H1 (cell line): ENCODE results near the gene ALKBH3.

Source experiments
- CREB1 ChIP-seq: IDR thresholded peaks from 2 replicates; pipeline ENCODE4 v1.6.1; 2012; ENCODE audit warnings: inconsistent platforms
- CTCF ChIP-seq, 3 experiments: IDR thresholded peaks; 1 replicate in 2 of 3; 2 replicates in 1 of 3; pipeline versions ENCODE4 v1.5.1 to v1.6.1; 2011; ENCODE audit warnings: low read length in 3 of 3, mild to moderate bottlenecking in 3 of 3, inconsistent platforms in 2 of 3, low read depth in 1 of 3, moderate library complexity in 1 of 3; ENCODE audit not compliant: insufficient read depth in 1 of 3; ENCODE audit errors: control extremely low read depth in 1 of 3
- EP300 ChIP-seq, 2 experiments: IDR thresholded peaks; 1 replicate in 1 of 2; 2 replicates in 1 of 2; pipeline ENCODE4 v1.6.1; 2011 to 2012; ENCODE audit warnings: low read depth in 2 of 2, low read length in 2 of 2, mild to moderate bottlenecking in 2 of 2, borderline replicate concordance in 1 of 2, inconsistent platforms in 1 of 2, moderate library complexity in 1 of 2
- GABPA ChIP-seq: IDR thresholded peaks from 2 replicates; pipeline ENCODE4 v1.6.1; 2011; ENCODE audit warnings: mild to moderate bottlenecking, low read length, moderate library complexity, borderline replicate concordance; ENCODE audit not compliant: insufficient read depth
- MAX ChIP-seq: IDR thresholded peaks from 2 replicates; pipeline ENCODE4 v1.6.1; 2012; ENCODE audit warnings: inconsistent platforms
- NRF1 ChIP-seq: IDR thresholded peaks from 2 replicates; pipeline ENCODE4 v1.6.1; 2011; ENCODE audit warnings: mild to moderate bottlenecking, low read depth, low read length, improper control_type of control experiment
- PHF8 ChIP-seq: fragments of 200-600 bp; sonication (generic); conservative IDR thresholded peaks from 2 replicates; pipeline ENCODE4 v1.7.1; 2012; ENCODE audit warnings: low read depth, mild to moderate bottlenecking, inconsistent platforms, low read length, moderate library complexity
- POLR2A ChIP-seq, 2 experiments: IDR thresholded peaks; 1 replicate in 1 of 2; 2 replicates in 1 of 2; pipeline ENCODE4 v1.6.1; 2011; ENCODE audit warnings: low read depth in 2 of 2, low read length in 2 of 2, mild to moderate bottlenecking in 2 of 2; ENCODE audit errors: control extremely low read depth in 1 of 2
- POLR2AphosphoS5 ChIP-seq: IDR thresholded peaks from 2 replicates; pipeline ENCODE4 v1.6.1; 2011; ENCODE audit warnings: low read depth, low read length
- RFX5 ChIP-seq: IDR thresholded peaks from 2 replicates; pipeline ENCODE4 v1.6.1; 2011; ENCODE audit warnings: low read depth, low read length, improper control_type of control experiment, borderline replicate concordance
- SP1 ChIP-seq: IDR thresholded peaks from 2 replicates; pipeline ENCODE4 v1.6.1; 2011; ENCODE audit warnings: low read depth, low read length
- TAF1 ChIP-seq: IDR thresholded peaks from 2 replicates; pipeline ENCODE4 v1.6.1; 2011; ENCODE audit warnings: mild to moderate bottlenecking, low read depth, low read length
- YY1 ChIP-seq: IDR thresholded peaks from 2 replicates; pipeline ENCODE4 v1.6.1; 2011; ENCODE audit warnings: low read depth, mild to moderate bottlenecking, low read length
- ZNF274 ChIP-seq: IDR thresholded peaks from 2 replicates; pipeline ENCODE4 v1.7.0; 2012; ENCODE audit warnings: low read length, borderline replicate concordance; ENCODE audit errors: extremely low read depth

- no peak for TF ChIP-seq CREB1
- no peak for TF ChIP-seq CTCF (IDR thresholded peaks at IDR 0.05; ENCODE audit: control extremely low read depth in 1 of 3, insufficient read depth in 1 of 3, low read depth in 1 of 3, low read length in 3 of 3)
- TF ChIP-seq SP1, result no peak
- TF ChIP-seq RFX5, result no peak
- TF ChIP-seq GABPA, result no peak
- TF ChIP-seq YY1, result no peak
- no peak for TF ChIP-seq POLR2AphosphoS5
- TF ChIP-seq ZNF274, result no peak
- no peak for TF ChIP-seq POLR2A (IDR thresholded peaks at IDR 0.05; ENCODE audit: control extremely low read depth in 1 of 2, low read depth in 2 of 2, low read length in 2 of 2)
- TF ChIP-seq NRF1, result no peak
- TF ChIP-seq MAX, result no peak
- no peak for TF ChIP-seq PHF8
- TF ChIP-seq TAF1, result no peak
- no peak for TF ChIP-seq EP300 (IDR thresholded peaks at IDR 0.05; ENCODE audit: borderline replicate concordance in 1 of 2, low read depth in 2 of 2, low read length in 2 of 2)
Measured at GRCh38 chr11:43925063-43925931, 44.7 kb downstream of the ALKBH3 start.
